ENCODE data around the gene TBPL1.

DNA sequence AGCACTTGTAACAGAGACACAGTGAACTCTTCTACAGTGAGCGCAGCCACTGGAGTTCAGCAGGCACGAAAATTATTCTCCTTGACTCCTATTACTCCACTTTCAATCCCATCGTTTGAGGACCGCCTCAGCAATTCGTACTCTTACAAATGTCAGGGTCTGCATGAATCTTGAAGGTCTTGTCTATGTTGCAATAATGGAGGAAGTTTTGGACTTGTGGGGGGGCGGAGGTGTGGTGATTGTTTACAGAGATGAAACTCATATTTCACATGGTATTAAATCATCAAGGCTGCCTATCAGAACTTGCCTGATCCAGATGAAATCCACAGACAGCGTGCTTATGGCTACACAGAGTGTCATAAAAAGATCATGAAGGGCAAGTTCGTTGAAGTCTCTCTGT lies 57.4 kb downstream of the TBPL1 start:
- no peak for TF ChIP-seq GATA3 (IDR thresholded peaks at IDR 0.05; ENCODE audit: low read depth, low read length)
- no peak for TF ChIP-seq GATA2 (IDR thresholded peaks at IDR 0.05; ENCODE audit: low read depth, low read length)

Measured in SH-SY5Y (cell line).